NCI-H128 (cell line): ENCODE data around the gene GPR35.

Source experiments
- DNase-seq: peaks from one replicate; lab custom pipeline; 2025; ENCODE audit not compliant: unreplicated experiment; lab: John Stamatoyannopoulos, UW

The GPR35 gene

DNA sequence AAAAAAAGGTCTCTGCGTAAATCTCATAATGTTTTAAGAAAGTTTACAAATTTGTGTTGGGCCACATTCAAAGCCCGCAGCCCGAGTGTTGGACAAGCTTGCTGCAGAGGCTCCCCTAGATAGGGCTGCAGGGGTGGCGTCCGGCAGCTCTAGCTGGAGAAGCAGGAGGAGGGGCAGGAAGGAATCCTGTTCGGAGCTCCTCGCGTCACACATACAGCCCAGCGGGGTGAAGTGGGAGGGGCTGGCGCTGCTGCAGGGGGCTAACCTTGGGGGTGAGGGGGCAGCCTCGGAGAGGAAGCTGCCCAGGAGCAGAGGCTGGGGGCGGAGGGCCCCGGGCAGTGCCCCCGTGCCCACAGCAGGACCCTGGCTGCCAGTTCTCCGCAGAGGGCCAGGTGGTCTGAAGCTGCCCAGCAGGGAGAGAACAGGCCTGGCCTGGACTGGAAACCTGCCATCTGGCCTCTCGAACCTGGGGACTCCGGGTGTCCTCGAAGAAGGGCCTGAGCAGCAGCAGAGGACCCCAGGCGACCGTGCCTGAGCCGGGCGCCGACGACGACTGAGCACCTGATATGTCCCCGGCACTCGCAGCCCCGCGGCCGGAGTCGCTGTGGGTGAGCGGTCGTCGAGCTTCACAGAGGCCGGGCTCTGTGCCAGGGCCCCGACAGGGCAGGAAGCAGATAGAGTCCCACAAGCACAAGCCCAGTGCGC, 2.6 kb upstream of the GPR35 start:
- DNase-seq = no peak

DNA sequence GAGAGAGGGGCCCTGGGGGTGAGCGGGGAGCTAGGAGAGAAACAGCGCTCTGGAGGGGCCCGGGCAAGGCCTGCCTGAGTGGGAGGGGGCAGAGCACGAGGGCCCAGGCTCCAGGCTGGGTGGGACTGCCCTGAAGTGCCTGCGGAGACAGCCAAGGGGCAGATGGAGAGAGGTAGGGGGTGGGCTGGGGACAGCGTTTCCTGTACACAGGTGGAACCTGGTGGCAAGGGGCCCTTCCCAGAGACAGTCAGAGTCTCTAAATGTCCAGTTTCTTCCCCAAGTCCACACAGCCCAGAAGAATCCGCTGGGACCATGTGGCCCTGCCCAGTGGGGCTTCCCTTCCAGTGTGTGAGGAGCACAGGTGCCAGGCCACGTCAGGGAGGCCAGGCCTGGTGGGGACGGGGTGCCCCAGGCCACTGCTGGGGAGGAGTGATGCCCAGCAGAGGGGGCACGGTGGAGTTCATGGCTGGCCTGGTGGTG, 1.7 kb upstream of the GPR35 start:
- DNase-seq = no peak

GRCh38 chr2:240624011-240624949, 1.0 kb upstream of the GPR35 start:
- no peak for DNase-seq

DNA sequence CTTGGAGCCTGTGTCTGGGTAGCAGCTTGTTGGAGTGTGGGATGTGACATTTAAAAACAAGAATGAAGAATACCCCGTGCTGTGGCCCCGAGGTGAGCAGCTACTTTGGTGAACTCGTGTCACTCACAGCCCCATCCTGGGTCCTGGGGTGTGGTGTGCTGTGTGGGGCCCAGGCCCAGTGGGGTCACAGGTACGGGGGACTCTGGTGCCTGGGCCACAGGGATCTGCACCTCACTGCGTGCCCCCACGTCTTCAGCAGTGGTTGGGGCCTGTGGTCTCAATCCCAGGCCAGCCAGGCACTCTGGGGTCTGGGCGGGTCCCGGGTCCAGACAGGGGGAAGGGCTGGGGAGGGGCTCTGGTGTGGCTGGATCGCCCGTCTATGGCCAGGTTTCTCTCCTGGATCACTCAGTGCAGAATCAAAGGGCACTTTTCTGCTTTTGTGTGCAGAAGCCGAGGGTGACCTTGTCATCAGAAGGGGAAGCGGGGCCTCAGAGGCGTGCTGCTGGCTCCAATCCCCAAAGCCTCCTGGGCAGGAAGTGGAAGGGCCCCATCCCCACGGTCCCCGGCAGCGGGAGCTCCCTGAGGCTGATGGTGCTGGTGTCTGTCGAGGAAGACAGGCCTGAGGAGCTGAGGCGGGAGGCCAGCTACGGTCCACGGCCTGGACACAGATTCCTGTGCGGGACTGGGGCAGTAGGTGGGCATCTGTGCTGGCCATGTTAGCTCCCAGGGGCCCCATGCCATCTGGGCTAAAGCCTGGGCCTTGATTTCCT, 1.4 kb downstream of the GPR35 start:
- no peak for DNase-seq

DNA sequence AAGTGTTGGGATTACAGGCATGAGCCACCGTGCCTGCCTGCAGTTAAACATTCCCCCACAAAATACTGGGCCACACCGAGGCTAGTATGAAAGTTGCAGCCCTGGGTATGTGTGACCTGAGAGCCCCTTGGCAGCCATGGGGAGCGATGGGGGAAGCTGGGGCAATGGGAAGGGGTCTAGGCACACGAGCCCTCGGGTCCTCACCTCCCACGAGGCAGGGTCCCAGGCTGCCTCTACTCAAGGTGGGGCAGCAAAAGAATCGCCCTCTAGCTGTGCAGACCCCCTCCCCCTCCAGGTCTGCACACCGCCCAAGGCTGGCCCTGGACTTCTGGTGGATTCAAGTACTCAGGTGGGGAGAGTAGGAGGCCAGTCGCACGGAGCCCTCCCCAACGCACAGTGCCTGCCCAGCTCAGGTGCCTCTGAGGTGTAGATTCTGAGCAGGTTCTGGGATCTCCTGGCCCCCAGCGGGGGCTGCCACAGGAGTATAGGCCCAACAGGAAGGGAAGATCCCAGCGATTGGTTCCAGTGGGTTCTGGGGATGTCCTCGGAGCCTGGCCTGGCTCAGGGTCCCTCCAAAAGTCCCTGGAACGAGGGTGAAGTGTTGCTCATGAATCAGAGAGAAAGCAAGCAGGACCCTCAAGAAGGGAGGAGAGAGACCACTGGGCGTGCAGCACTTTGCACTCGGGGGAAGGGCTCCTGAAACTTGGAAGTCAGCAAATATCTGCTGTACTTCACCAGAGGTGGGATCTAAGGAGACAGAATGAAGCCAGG, 2.6 kb downstream of the GPR35 start:
- no peak for DNase-seq

GRCh38 chr2:240628507-240628807, 3.2 kb downstream of the GPR35 start:
- no peak for DNase-seq

GRCh38 chr2:240628808-240629618, 3.7 kb downstream of the GPR35 start:
- DNase-seq = no peak

GRCh38 chr2:240629619-240629967, 4.3 kb downstream of the GPR35 start:
- no peak for DNase-seq

- no peak for DNase-seq
Observed at GRCh38 chr2:240629968-240630770, 4.9 kb downstream of the GPR35 start.

- DNase-seq = no peak
Observed at GRCh38 chr2:240630771-240631547, 5.7 kb downstream of the GPR35 start.

DNA sequence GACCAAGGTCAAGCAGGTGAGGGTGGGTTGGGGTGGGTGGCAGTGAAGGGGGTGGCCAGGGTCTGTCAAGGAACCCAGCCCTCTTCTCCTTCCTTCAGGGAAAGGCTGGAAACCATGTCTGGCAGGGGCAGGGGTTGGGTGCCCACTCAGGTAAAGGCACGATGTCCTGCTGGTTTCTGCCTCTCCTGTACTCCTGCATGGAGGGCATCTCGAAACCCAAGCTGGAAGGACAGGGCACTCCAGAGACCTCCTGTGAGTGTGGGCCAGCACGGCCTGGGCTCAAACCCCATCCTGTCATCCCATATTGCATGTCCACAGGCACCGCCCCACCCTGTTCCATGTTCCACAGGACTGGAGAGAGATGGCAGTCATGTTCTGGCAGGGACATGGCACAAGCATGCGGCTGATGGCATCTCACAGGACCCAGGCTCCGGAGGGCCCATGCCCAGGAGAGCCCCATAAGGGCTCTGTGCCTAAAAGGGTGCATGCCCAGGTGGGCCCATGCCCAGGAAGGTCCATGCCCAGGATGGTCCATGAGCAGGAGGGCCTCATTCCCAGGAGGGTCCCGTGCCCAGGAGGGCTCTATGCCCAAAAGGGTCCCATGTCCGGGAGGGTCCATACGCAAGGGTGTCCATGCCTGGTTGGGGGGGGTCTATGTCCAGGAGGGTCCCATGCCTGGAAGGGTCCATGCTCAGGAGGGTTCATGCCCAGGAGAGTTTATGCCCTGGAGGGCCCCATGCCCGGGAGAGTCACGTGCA, 6.4 kb downstream of the GPR35 start:
- DNase-seq = no peak

- DNase-seq = no peak
Observed at GRCh38 chr2:240632306-240632721, 7.0 kb downstream of the GPR35 start.

DNA sequence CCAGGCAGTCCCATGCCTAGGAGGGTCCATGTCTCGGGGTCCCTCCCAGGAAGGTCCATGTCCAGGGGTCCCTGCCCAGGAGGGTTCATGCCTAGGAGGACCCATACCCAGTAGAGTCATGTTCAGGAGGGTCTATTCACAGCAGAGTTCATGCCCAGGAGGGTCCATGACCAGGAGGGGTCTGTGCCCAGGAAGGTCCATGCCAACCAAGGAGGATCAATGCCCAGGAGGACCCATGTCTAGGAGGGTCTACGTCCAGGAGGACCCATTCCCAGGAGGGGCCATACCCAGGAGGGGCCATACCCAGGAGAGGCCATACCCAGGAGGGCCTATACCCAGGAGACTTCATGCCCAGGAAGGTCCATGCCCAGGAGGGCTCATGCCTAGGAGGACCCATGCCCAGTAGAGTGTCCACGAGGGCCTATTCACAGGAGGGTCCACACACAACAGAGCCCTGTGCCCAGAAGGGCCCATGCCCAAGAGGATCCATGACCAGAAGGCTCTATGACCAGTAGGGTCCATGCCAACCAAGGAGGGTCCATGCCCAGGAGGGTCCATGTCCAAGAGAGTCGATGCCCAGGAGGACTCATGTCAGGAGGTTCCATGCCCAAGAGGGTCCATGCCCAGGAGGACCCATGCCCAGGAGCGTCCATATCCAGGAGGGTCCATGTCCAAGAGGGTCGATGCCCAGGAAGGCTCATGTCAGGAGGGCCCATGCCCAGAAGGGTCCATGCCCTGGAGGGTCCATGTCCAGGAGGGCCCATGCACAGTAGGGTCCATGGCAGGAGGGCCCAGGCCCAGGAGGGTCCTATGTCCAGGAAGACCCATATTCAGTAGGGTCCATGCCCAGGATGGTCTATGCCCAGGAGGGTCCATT, 10.1 kb downstream of the GPR35 start:
- no peak for DNase-seq

- DNase-seq = no peak
Observed at GRCh38 chr2:240635998-240636547, 10.8 kb downstream of the GPR35 start.

- no peak for DNase-seq
Observed at GRCh38 chr2:240636563-240637115, 11.4 kb downstream of the GPR35 start.
